ENCODE results near the gene SLC25A45.
A peak's percentile ranks its signal among the peaks of the same experiment; 100 is the strongest.

Gene SLC25A45

GRCh38 chr11:65425105-65425970 lies 42.9 kb upstream of the SLC25A45 start:
- Histone ChIP-seq H3K36me3 (ENCODE audit: control insufficient read depth, low read length) (peaks cover 76% of the 10 kb centered on the region), H3K9me3 (ENCODE audit: control insufficient read depth, insufficient read depth, low read length) (no peaks in the 10 kb centered on the region), H3F3A (ENCODE audit: control insufficient read depth, insufficient read depth) (peaks cover 78% of the 10 kb centered on the region), H3K4me3 (ENCODE audit: low read length) (peak overlapping the region; percentile 76), H3K27me3 (ENCODE audit: control insufficient read depth, low read length) (no peaks in the 10 kb centered on the region), H4K20me1 (ENCODE audit: control insufficient read depth, insufficient read depth, low read depth, low read length) (peaks cover 14% of the 10 kb centered on the region; the same call in 1 of the 2 replicates), H3K27ac (ENCODE audit: low read depth, low read length) (peak overlapping the region; percentile 90), H3K9me2 (replicated peaks; ENCODE audit: control insufficient read depth, low read length) (no peaks in the 10 kb centered on the region), H3K79me2 (ENCODE audit: control insufficient read depth, low read length) (peaks cover 98% of the 10 kb centered on the region), H3K4me2 (ENCODE audit: low read length) (peak overlapping the region; percentile 88), H3K4me1 (ENCODE audit: control insufficient read depth, low read length) (peaks cover 65% of the 10 kb centered on the region)
- no peak for TF ChIP-seq CTCF (IDR thresholded peaks at IDR 0.05; ENCODE audit: low read depth, low read length, poor library complexity, severe bottlenecking)

- H3K79me2 ChIP-seq (ENCODE audit: control insufficient read depth, low read length): peaks cover 95% of the 10 kb centered on the region
- peaks cover 14% of the 10 kb centered on the region; the same call in 1 of the 2 replicates for H4K20me1 ChIP-seq (ENCODE audit: control insufficient read depth, insufficient read depth, low read depth, low read length)
- H3K27me3 ChIP-seq (ENCODE audit: control insufficient read depth, low read length): no peaks in the 10 kb centered on the region
- H3K27ac ChIP-seq (ENCODE audit: low read depth, low read length): peak overlapping the region; percentile 90
- H3K9me2 ChIP-seq (replicated peaks; ENCODE audit: control insufficient read depth, low read length): no peaks in the 10 kb centered on the region
- peaks cover 78% of the 10 kb centered on the region for H3F3A ChIP-seq (ENCODE audit: control insufficient read depth, insufficient read depth)
- TF ChIP-seq EZH2phosphoT487 (IDR thresholded peaks at IDR 0.05; ENCODE audit: borderline replicate concordance, low read length) (no peak), CTCF (IDR thresholded peaks at IDR 0.05; ENCODE audit: low read depth, low read length, poor library complexity, severe bottlenecking) (no peak)
- peaks cover 71% of the 10 kb centered on the region for H3K36me3 ChIP-seq (ENCODE audit: control insufficient read depth, low read length)
- H3K4me2 ChIP-seq (ENCODE audit: low read length): peak overlapping the region; percentile 88
- no peaks in the 10 kb centered on the region for H3K9me3 ChIP-seq (ENCODE audit: control insufficient read depth, insufficient read depth, low read length)
- H3K4me3 ChIP-seq (ENCODE audit: low read length): peak overlapping the region; percentile 76
- H3K4me1 ChIP-seq (ENCODE audit: control insufficient read depth, low read length): peaks cover 65% of the 10 kb centered on the region
Measured at GRCh38 chr11:65424205-65425104, 42.0 kb upstream of the SLC25A45 start.

GRCh38 chr11:65423516-65424204 lies 41.2 kb upstream of the SLC25A45 start:
- Histone ChIP-seq H3K4me2 (ENCODE audit: low read length) (peak overlapping the region; percentile 88), H4K20me1 (ENCODE audit: control insufficient read depth, insufficient read depth, low read depth, low read length) (peaks cover 14% of the 10 kb centered on the region; the same call in 1 of the 2 replicates), H3K4me3 (ENCODE audit: low read length) (peak overlapping the region; percentile 76), H3K27me3 (ENCODE audit: control insufficient read depth, low read length) (no peaks in the 10 kb centered on the region), H3F3A (ENCODE audit: control insufficient read depth, insufficient read depth) (peaks cover 74% of the 10 kb centered on the region), H3K36me3 (ENCODE audit: control insufficient read depth, low read length) (peaks cover 65% of the 10 kb centered on the region), H3K79me2 (ENCODE audit: control insufficient read depth, low read length) (peaks cover 90% of the 10 kb centered on the region), H3K9me3 (ENCODE audit: control insufficient read depth, insufficient read depth, low read length) (no peaks in the 10 kb centered on the region), H3K9me2 (replicated peaks; ENCODE audit: control insufficient read depth, low read length) (no peaks in the 10 kb centered on the region), H3K27ac (ENCODE audit: low read depth, low read length) (peak overlapping the region; percentile 90), H3K4me1 (ENCODE audit: control insufficient read depth, low read length) (peaks cover 65% of the 10 kb centered on the region)
- TF ChIP-seq EZH2phosphoT487 (IDR thresholded peaks at IDR 0.05; ENCODE audit: borderline replicate concordance, low read length) (no peak), CTCF (IDR thresholded peaks at IDR 0.05; ENCODE audit: low read depth, low read length, poor library complexity, severe bottlenecking) (no peak)
